HG03039 (cell line): ENCODE data around the gene ORC2.

Source experiments
- ATAC-seq: cut with Tn5 transposase; IDR thresholded peaks from one replicate; pipeline ENCODE4 v1.9.1; 2021; ENCODE audit warnings: mild to moderate bottlenecking, moderate library complexity; ENCODE audit not compliant: unreplicated experiment

Gene ORC2

GRCh38 chr2:200862532-200863000, 100.9 kb downstream of the ORC2 start:
- ATAC-seq = no peak

GRCh38 chr2:200861617-200862155, 101.8 kb downstream of the ORC2 start:
- ATAC-seq = no peak

- no peak for ATAC-seq
These were observed 103.2 kb downstream of the ORC2 start for GRCh38 chr2:200860092-200860795.
